HG03442 (cell line): ENCODE data around the gene VIP.

ENCODE experiments used
- ATAC-seq: cut with Tn5 transposase; IDR thresholded peaks from one replicate; pipeline ENCODE4 v1.9.1; 2021; ENCODE audit warnings: mild to moderate bottlenecking, moderate library complexity; ENCODE audit not compliant: unreplicated experiment

VIP gene

GRCh38 chr6:152776833-152777232, 26.2 kb downstream of the VIP start:
- ATAC-seq, result no peak

- ATAC-seq, result no peak
Measured at GRCh38 chr6:152783217-152783878, 32.8 kb downstream of the VIP start.

GRCh38 chr6:152794696-152795095, 44.1 kb downstream of the VIP start:
- no peak for ATAC-seq

- no peak for ATAC-seq
Measured at GRCh38 chr6:152804150-152804549, 53.6 kb downstream of the VIP start.
